Glomerular visceral epithelial cell (primary cell): ENCODE data around the gene INO80E.
"Not testable (repeated sequence)": the region's sequence is repeated elsewhere in the genome, so short reads cannot be mapped to it uniquely, and the experiment has no call there.

Experiments
- DNase-seq: peaks from one replicate; pipeline ENCODE4 v3.0.0-alpha.2; 2016; ENCODE audit errors: extremely low spot score

The INO80E gene

DNA sequence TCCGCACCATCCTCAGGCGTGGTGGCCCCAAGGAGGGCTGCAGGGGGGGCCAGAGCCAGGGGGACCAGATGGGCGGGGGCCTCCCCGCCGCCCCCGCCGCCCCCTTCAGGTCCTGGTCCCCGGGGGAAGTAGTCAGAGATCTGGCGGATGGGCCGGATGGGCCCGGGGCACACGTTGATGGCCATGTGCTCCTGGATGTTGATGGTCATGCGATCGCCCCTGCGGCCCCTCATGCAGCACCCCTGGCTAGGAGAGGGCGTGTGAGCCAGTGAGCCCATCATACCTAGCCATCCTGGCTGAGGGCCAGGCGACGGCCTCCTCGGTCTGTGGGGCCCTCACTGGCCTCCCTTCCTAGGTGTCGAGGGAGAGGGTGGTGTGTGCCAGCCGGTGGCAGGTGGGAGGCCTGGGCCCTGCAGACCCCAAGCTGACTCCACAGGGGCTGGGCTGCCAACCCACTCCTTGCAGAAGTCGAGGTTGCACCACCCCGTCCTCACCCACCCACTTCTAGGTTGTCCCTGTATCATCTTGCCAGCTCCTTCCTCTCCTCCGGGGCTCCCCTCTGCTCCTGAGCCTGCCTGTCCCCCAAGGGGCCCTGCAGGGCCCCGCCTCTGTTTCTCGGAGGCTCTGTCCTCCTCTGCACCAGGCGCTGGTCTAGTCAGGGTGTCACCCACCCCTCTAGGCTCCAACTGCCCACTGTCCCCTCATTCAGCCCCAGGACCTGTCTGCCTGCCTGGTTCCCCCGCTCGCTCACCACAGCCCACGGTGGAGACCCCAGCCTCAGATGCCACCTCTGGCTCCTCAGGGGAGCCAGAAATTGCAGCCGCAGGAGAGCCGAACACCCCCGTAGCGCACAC lies 14.2 kb downstream of the INO80E start:
- no peak for DNase-seq

DNA sequence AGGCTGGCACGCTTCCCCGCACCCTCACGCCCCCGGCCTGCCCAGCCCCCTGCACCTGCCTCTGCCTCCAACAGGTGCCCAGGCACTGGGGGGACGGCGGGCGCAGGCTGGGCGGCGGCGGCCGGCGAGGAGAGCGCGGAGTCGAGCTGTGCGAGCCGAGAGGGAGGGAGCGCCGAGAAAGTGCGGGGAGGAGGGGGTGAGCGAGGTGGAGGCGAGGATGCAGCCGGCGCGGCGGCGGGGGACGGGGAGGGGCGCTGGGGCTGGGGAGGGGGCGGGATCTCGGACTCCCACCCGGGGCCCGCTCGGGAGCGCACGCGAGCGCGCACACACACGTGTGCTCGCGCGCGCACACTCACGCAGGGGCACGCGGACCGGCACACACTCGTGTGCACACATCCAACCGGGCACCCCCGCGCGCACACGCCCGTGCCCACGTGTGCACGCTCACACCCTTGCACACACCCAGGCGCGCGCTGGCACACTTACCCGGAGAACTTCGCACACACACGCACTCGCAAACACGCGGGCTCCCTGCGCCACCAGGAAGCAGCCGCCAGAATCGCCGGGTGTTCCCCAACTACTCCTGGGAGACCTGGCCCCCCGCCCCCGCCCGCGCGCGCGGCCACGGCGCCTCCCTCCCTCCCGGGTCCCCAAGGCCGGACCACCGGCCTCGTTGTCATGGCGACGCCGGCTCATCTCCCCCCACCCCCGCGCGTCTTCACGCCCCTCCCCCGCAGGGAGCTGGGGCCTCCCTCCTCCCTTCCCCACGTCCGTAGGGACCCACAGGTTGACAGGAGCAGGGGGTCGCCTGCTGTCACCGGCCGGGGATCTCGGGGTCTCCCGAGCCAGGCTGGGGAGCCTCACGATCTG lies 15.0 kb downstream of the INO80E start, which contains the start of gene DOC2A:
Gene DOC2A (minus strand): TSS at position 184 of the 870 bp plus-strand sequence. CDS start 805 bp downstream, outside the sequence.
- DNase-seq, result no peak

GRCh38 chr16:30011714-30012504 lies 15.9 kb downstream of the INO80E start:
- no peak for DNase-seq

GRCh38 chr16:30012598-30012997 lies 16.6 kb downstream of the INO80E start:
- not testable (repeated sequence) for DNase-seq

GRCh38 chr16:30015450-30015849 lies 19.4 kb downstream of the INO80E start:
- DNase-seq, result not testable (repeated sequence)

DNA sequence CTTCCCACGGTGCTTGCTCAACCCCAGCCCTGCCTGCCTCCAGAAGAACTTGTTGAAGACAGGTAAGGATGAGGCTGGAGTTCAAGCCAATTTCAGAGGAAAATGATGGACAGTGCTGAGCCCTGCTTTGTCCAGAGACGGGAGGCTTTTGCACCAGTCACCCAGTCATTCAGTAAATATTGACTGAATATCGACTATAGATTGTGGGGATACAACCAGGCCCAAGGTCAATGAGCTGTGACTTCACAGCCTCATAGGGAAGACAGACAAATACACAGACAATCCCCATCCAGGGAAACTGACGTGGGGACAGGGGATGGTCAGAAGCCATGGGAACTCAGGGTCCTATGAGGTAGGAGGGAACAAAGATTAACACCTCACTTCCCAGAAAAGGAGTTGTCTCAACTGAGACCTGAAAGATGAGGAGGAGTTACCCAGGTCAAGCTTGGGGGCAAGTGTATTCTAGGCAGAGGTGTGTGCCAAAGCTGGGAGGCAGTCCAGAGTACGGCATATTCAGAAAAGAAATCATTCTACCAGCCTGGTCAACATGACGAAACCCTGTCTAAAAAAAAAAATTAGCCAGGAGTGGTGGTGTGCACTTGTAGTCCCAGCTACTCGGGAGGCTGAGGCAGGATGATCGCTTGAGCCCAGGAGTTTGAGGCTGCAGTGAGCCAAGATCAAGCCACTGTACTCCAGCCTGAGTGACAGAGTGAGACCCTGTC lies 20.7 kb downstream of the INO80E start:
- no peak for DNase-seq

GRCh38 chr16:30017277-30017656 lies 21.2 kb downstream of the INO80E start:
- no peak for DNase-seq

GRCh38 chr16:30017937-30018336 lies 21.9 kb downstream of the INO80E start:
- DNase-seq, result not testable (repeated sequence)

- DNase-seq, result peak; percentile 79
Measured at GRCh38 chr16:30018731-30019158, 22.7 kb downstream of the INO80E start.

DNA sequence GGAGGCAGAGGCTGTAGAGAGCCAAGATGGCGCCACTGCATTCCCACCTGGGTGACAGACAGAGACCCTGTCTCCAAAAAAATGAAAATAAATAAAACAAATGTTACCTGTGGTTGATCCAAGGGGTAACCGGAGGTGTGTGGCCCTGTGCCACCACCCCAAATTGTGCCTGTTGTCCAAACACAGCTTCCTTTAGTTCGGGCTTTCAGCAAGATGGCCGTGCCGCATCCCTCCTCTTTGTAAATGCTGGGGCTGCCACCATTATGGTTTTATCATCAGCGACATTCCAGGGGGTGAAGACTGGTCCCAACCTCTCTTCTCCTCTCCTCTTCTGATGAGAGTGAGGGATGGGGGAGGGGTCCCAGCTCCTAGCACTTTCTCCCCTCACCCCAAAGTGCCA lies 26.8 kb downstream of the INO80E start, which contains the start of gene C16orf92:
Gene C16orf92 (plus strand): TSS at position 312 of the 400 bp plus-strand sequence. CDS start 143 bp downstream, outside the sequence.
- DNase-seq, result no peak

- no peak for DNase-seq
Measured at GRCh38 chr16:30023586-30023985, 27.5 kb downstream of the INO80E start.

DNA sequence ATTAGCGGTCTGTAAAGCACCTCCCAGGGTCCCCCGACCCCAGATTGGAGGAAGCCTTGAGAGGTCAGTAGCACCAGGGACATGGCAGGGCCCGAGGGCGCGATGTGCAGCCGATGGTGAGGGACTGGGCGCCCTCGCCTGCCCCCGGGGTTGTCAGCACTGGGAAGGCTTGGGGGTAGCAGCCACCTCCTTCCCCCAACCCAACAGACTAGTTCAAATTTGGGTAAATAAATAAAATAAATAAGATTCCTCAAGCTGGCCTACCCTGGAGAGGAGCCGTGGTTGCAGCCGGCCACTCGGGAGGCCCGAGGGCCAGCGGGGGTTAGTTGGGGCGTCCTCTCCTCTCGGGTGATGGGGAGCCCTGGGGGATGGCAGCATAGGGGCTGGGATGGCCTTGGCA lies 28.4 kb downstream of the INO80E start:
- DNase-seq, result no peak

- DNase-seq, result no peak
Measured at GRCh38 chr16:30025156-30025555, 29.1 kb downstream of the INO80E start.

DNA sequence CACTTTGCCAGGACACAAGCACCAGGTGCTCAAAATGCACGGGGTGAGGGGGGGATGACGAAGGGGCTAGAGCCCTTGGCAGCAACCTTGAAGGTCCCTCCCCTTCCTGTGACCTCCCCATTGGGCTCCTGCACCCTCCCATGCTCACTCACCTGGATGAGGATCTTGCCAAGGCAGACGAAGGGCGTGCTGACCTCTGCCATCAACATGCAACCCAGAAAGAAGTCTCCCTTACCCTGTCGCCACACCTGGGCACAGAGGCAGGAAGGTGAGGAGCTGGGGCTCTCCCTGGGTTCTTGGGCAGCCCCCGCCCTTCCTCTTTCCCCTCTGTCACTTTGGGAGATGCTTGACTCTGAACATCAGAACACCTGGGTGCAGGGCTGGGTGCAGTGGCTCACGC lies 29.5 kb downstream of the INO80E start:
- DNase-seq, result no peak

DNA sequence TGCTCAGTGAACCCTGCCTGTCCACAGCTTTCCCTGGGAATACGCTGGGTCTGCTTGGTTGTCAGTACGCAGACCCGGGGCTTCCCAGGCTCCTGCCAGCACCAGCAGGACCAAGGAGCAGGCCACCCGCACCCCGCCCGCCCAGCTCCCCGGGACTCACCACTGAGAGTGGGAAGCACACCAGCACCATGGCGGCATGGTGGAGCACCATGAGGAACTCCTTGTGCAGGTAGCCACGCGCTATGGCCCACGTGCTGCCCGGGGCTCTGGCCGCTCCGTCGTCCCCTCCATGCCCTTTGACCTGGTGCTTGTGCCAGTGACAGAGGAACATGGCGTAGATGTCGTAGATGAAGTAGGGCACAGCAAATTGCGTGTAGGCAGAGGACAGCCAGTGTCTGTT lies 30.4 kb downstream of the INO80E start:
- no peak for DNase-seq

- no peak for DNase-seq
Measured at GRCh38 chr16:30027588-30028437, 31.8 kb downstream of the INO80E start.

DNA sequence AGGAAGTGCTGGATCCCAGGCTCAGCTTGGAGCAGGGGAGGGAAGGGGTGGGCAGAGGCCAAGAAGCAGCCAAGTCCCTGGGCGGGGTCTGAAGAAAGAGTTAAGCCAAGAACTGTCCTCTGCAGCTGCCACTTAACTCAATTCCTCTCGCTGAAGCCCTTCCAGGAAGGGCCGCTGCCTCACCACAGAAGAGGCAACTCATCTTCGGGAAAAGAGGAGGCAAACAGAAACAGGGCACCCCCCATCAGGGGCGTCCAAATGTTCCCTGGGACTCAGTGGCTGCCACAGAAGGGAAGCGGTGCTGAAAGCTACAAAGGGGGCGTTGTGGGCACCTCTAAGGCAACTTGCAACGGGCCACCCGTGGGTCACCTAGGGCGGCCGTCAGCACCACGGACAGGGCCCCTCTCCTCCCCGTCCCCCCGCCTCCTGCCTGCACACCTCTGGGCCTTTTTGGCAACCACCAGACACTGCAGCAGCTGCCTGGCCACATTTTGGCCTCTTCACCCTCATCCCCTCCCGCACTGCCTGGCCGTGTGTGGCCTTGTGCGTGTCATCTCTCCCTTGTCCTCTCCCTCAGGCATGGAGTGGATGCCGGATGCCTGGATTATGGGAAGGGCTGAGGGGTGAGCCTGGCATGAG lies 32.5 kb downstream of the INO80E start:
- DNase-seq, result no peak

GRCh38 chr16:30030011-30030685 lies 34.1 kb downstream of the INO80E start:
- no peak for DNase-seq

- no peak for DNase-seq
Measured at GRCh38 chr16:30030841-30031413, 34.9 kb downstream of the INO80E start, which contains the start of gene TLCD3B. TLCD3B (minus strand) TSS chr16:30031271; CDS start chr16:30030527, 744 bp downstream.
